Breast epithelium (tissue), 4 donors: Measurements from ENCODE around the gene BARHL1. TPM values are rescaled to one million over a fixed set of nuclear protein-coding genes. Genes with fewer than 3 reads are reported as not detected.

Experiments
- DNase-seq, 2 donors: peaks; one replicate each; pipeline ENCODE4 v3.0.0-alpha.2; 2019; ENCODE audit warnings: low spot score in 2 of 2
- H3K27ac ChIP-seq, 2 donors: fragments of 200-600 bp; sonication (generic) in 1 of 2; one replicate each; pipeline ENCODE4 v1.5.1; 2016 to 2019; ENCODE audit warnings: mild to moderate bottlenecking in 1 of 2
- H3K27me3 ChIP-seq, 2 donors: fragments of 200-600 bp; sonication (generic) in 1 of 2; one replicate each; pipeline versions ENCODE4 v1.5.1 to v1.6.0; 2017 to 2019; ENCODE audit warnings: control low read depth in 1 of 2, mild to moderate bottlenecking in 1 of 2
- H3K36me3 ChIP-seq: fragments of 200-600 bp; one replicate; pipeline ENCODE4 v1.5.1; 2019
- H3K4me1 ChIP-seq, 2 donors: fragments of 200-600 bp; sonication (generic); one replicate each; pipeline ENCODE4 v1.5.1; 2016 to 2019; ENCODE audit warnings: control low read depth in 1 of 2
- H3K4me3 ChIP-seq, 3 donors: fragments of 200-600 bp; sonication (generic); 1 replicate in 2 of 3; 2 replicates in 1 of 3; pipeline ENCODE4 v1.5.1; 2016 to 2019; ENCODE audit warnings: mild to moderate bottlenecking in 3 of 3, moderate library complexity in 2 of 3
- H3K9me3 ChIP-seq, 2 donors: fragments of 200-600 bp; sonication (generic) in 1 of 2; one replicate each; pipeline ENCODE4 v1.5.1; 2016 to 2019; ENCODE audit warnings: control low read depth in 1 of 2
- POLR2A ChIP-seq: fragments of 450-650 bp; IDR thresholded peaks from one replicate; pipeline ENCODE4 v1.6.1; 2016; ENCODE audit warnings: antibody characterized with exemption, mild to moderate bottlenecking, moderate library complexity
- POLR2AphosphoS5 ChIP-seq, 3 donors: sonication (generic); formaldehyde crosslinking; IDR thresholded peaks; one replicate each; pipeline ENCODE4 v1.6.1; 2017; ENCODE audit warnings: antibody characterized with exemption in 3 of 3
- intact Hi-C: fragments of 100-400 bp; cut with DNase I; formaldehyde crosslinking; loops from one replicate; pipeline ENCODE4 v1.15.1; 2023; ENCODE audit warnings: low total_unique reads
- total RNA-seq, 3 donors: library from RNA; depleted of rRNA; stranded (reverse); fragments of >200 nt; gene quantifications; one replicate each; pipeline ENCODE4 v1.1.0, GENCODE V29; 2016
- TF ChIP-seq, protein P1 (sequence below), 3 donors: fragments of 450-650 bp; IDR thresholded peaks; one replicate each; pipeline ENCODE4 v1.5.1; 2016 to 2017; ENCODE audit warnings: antibody characterized with exemption in 3 of 3, mild to moderate bottlenecking in 3 of 3, moderate library complexity in 3 of 3

Gene BARHL1
- total RNA-seq, 3 donors from 2014 or later = not detected

- no peaks in the 10 kb centered on the region for H3K4me1 ChIP-seq
- intact Hi-C loops = no loop called here
- H3K9me3 ChIP-seq = peaks cover 5 to 8% of the 10 kb centered on the region in 2 donors
- TF ChIP-seq, protein P1, sequence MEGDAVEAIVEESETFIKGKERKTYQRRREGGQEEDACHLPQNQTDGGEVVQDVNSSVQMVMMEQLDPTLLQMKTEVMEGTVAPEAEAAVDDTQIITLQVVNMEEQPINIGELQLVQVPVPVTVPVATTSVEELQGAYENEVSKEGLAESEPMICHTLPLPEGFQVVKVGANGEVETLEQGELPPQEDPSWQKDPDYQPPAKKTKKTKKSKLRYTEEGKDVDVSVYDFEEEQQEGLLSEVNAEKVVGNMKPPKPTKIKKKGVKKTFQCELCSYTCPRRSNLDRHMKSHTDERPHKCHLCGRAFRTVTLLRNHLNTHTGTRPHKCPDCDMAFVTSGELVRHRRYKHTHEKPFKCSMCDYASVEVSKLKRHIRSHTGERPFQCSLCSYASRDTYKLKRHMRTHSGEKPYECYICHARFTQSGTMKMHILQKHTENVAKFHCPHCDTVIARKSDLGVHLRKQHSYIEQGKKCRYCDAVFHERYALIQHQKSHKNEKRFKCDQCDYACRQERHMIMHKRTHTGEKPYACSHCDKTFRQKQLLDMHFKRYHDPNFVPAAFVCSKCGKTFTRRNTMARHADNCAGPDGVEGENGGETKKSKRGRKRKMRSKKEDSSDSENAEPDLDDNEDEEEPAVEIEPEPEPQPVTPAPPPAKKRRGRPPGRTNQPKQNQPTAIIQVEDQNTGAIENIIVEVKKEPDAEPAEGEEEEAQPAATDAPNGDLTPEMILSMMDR (IDR thresholded peaks at IDR 0.05) = no peak
- TF ChIP-seq POLR2A (no peak), POLR2AphosphoS5 (IDR thresholded peaks at IDR 0.05) (no peak)
- no peak overlapping the region for H3K4me3 ChIP-seq
- no peaks in the 10 kb centered on the region for H3K36me3 ChIP-seq
- no peak overlapping the region for H3K27ac ChIP-seq
- DNase-seq = no peak
- H3K27me3 ChIP-seq = no peaks in the 10 kb centered on the region
Observed at GRCh38 chr9:132539096-132539495, 43.3 kb upstream of the BARHL1 start.

DNA sequence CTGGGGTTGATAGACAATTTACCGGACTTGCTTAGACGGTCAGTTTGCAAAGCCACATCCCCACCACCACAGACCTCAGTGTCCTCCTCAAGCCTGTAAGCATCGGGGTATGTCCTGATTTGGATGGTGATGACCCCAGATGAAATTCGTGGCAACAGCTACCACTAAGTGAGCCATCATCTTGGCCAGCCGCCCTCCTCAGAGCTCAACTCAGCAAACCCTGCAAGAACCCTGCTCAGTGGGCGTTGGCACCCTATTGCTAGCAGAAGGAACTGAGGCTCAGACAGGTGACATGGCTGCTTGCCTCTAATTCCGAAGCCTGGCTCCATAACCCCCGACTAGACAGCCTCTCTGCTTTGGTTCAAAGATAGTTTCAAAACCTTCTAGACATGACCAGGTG is 41.4 kb upstream of the BARHL1 start:
- peaks cover 0 to 3% of the 10 kb centered on the region in 2 donors for H3K27me3 ChIP-seq
- intact Hi-C loops = no loop called here
- no peaks in the 10 kb centered on the region for H3K36me3 ChIP-seq
- no peak for DNase-seq
- H3K4me1 ChIP-seq = no peaks in the 10 kb centered on the region
- no peak overlapping the region for H3K27ac ChIP-seq
- TF ChIP-seq, protein P1 (IDR thresholded peaks at IDR 0.05) = no peak
- TF ChIP-seq POLR2A = no peak
- no peak for TF ChIP-seq POLR2AphosphoS5 (IDR thresholded peaks at IDR 0.05)
- H3K9me3 ChIP-seq = peaks cover 0 to 5% of the 10 kb centered on the region in 2 donors
- H3K4me3 ChIP-seq = no peak overlapping the region

DNA sequence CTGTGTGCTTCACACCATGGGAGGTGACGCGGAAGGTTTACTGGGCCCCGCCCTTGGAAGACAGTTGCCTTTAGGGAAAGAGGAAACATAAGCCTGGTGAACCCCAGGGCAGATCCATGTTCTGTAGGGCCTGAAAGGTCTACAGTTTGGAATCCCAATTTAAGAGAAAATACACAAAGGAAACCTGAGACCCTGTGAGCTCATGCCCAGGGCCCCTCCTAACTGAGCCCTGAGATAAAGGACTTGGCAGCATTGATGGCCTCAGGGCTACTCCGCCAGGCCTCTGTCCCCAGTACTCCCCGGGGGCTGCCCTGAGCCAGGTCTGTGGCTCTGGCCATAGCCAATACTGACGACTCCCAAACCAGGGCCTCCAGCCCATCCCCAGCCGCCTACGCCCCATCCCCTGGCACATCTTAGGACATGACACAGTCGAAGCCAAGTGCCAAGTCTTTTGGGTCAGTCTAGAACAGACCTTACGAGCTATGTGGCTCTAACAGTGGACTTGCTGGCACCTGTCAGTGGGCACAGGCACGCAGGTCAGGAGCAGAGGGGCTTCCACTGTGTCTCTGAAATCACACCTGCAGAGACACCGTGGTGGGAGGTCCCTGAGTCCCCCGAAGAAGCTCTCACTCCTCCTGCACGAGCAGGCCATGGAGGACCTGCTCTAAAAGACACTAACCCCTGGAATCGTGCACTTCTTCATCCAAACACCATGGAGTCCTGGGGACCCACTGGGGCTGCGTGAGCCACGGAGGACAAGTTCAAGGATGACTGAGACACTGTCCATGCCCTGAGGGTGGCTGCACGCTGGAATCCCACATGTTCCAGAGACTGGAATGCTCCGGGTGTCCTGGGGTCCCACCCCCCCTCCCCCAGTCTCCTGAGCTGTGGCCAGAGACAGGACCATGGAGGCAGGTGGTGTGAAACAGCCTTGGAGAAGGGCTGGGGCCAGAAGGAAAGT is 40.3 kb upstream of the BARHL1 start:
- intact Hi-C loops = no loop called here
- H3K27ac ChIP-seq = no peak overlapping the region

DNA sequence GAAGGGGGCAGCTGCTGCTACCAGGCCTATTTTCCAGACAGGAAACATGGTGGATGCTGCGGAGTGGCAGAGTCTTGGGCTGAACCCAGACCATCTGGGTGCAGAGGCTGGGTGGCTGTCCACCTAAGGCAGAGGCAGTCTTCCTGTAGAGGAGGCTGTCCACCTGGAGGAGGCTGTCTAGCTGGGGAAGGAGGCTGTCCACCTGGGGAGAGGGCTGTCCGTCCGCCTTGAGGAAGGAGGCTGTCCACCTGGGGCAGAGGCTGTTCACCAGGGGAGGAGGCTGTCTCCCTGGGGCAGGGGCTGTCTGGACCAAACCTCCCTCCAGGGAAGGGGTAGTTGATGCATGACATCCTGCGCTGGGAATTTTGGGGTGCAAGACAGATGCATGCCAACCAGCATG is 39.2 kb upstream of the BARHL1 start:
- H3K4me1 ChIP-seq = no peaks in the 10 kb centered on the region
- intact Hi-C loops = no loop called here
- H3K9me3 ChIP-seq = no peaks in the 10 kb centered on the region
- no peak for DNase-seq
- no peaks in the 10 kb centered on the region for H3K36me3 ChIP-seq
- H3K27ac ChIP-seq = no peak overlapping the region
- TF ChIP-seq, protein P1 (IDR thresholded peaks at IDR 0.05) = no peak
- TF ChIP-seq POLR2A = no peak
- TF ChIP-seq POLR2AphosphoS5 (IDR thresholded peaks at IDR 0.05) = no peak
- peaks cover 0 to 3% of the 10 kb centered on the region in 2 donors for H3K27me3 ChIP-seq
- no peak overlapping the region for H3K4me3 ChIP-seq

More for the DNA sequence above, 40.3 kb upstream of the BARHL1 start:
- no peak for DNase-seq
- Histone ChIP-seq H3K27me3 (peaks cover 0 to 3% of the 10 kb centered on the region in 2 donors), H3K4me1 (no peaks in the 10 kb centered on the region), H3K9me3 (no peaks in the 10 kb centered on the region), H3K4me3 (no peak overlapping the region), H3K36me3 (no peaks in the 10 kb centered on the region)
- no peak for TF ChIP-seq POLR2AphosphoS5 (IDR thresholded peaks at IDR 0.05)
- TF ChIP-seq, protein P1 (IDR thresholded peaks at IDR 0.05) = no peak
- no peak for TF ChIP-seq POLR2A

GRCh38 chr9:132543960-132544359 is 38.4 kb upstream of the BARHL1 start:
- H3K4me1 ChIP-seq = no peaks in the 10 kb centered on the region
- no peak overlapping the region for H3K27ac ChIP-seq
- no peak overlapping the region for H3K4me3 ChIP-seq
- DNase-seq = no peak
- H3K9me3 ChIP-seq = no peaks in the 10 kb centered on the region
- peaks cover 0 to 3% of the 10 kb centered on the region in 2 donors for H3K27me3 ChIP-seq
- TF ChIP-seq POLR2A (no peak), POLR2AphosphoS5 (IDR thresholded peaks at IDR 0.05) (no peak)
- TF ChIP-seq, protein P1 (IDR thresholded peaks at IDR 0.05) = no peak
- no peaks in the 10 kb centered on the region for H3K36me3 ChIP-seq
- intact Hi-C loops = no loop called here
